HEK293 (cell line): ENCODE results near the gene ANK2.

Experiments
- CTCF ChIA-PET: fragments of 350-600 bp; formaldehyde crosslinking; extraction: SDS; loops from one replicate; lab custom pipeline; 2021; ENCODE audit warnings: antibody characterized with exemption; lab: Yijun Ruan, JAX
- POLR2A ChIA-PET: fragments of 300-600 bp; formaldehyde crosslinking; extraction: SDS; loops from one replicate; lab custom pipeline; 2020; ENCODE audit warnings: antibody characterized with exemption, inconsistent platforms; lab: Yijun Ruan, JAX
- H3K27ac ChIP-seq: fragments of 200-500 bp; sonication (Bioruptor generic); 2 replicates; pipeline ENCODE4 v1.5.1; 2014; ENCODE audit warnings: low read depth, low read length, control low read depth, inconsistent platforms; ENCODE audit errors: extremely low read depth
- H3K36me3 ChIP-seq, 2 experiments: fragments of 200-500 bp in 1 of 2; sonication (Bioruptor generic) in 1 of 2; 1 replicate in 1 of 2; 2 replicates in 1 of 2; pipeline ENCODE4 v1.5.1; 2014 to 2017; ENCODE audit warnings: inconsistent platforms in 2 of 2, low read length in 2 of 2; ENCODE audit not compliant: control insufficient read depth in 2 of 2, insufficient read depth in 1 of 2
- H3K4me1 ChIP-seq: fragments of 200-500 bp; sonication (Bioruptor generic); 2 replicates; pipeline ENCODE4 v1.5.1; 2014; ENCODE audit warnings: mild to moderate bottlenecking, low read length, inconsistent platforms; ENCODE audit not compliant: control insufficient read depth, insufficient read depth
- H3K4me3 ChIP-seq: 2 replicates; pipeline ENCODE4 v1.5.1; 2011; ENCODE audit warnings: low read depth, mild to moderate bottlenecking, control low read depth, low read length, moderate library complexity
- H3K9me3 ChIP-seq: fragments of 200-500 bp; sonication (Bioruptor generic); 2 replicates; pipeline ENCODE4 v1.5.1; 2014; ENCODE audit warnings: low read depth, low read length, inconsistent platforms; ENCODE audit not compliant: control insufficient read depth, insufficient read depth
- AEBP2 ChIP-seq: fragments of 450-650 bp; formaldehyde crosslinking; IDR thresholded peaks from 2 replicates; pipeline ENCODE4 v1.5.1; 2016; ENCODE audit warnings: missing biosample characterization, missing genetic modification characterization, borderline replicate concordance
- ATF2 ChIP-seq: fragments of 450-650 bp; formaldehyde crosslinking; IDR thresholded peaks from 2 replicates; pipeline ENCODE4 v1.5.1; 2016; ENCODE audit warnings: missing biosample characterization, missing genetic modification characterization, low read depth
- HOXD13 ChIP-seq: sonication (generic); formaldehyde crosslinking; IDR thresholded peaks from 2 replicates; pipeline ENCODE4 v1.8.0; 2022; ENCODE audit warnings: missing genetic modification reagents, borderline replicate concordance
- KLF16 ChIP-seq: fragments of 450-650 bp; formaldehyde crosslinking; IDR thresholded peaks from 2 replicates; pipeline ENCODE4 v1.5.1; 2017; ENCODE audit warnings: missing biosample characterization, missing genetic modification characterization
- SALL2 ChIP-seq: fragments of 450-650 bp; formaldehyde crosslinking; IDR thresholded peaks from 2 replicates; pipeline ENCODE4 v1.5.0; 2017; ENCODE audit warnings: missing biosample characterization, mild to moderate bottlenecking, missing genetic modification characterization, borderline replicate concordance
- ZBTB10 ChIP-seq: fragments of 450-650 bp; formaldehyde crosslinking; IDR thresholded peaks from 2 replicates; pipeline ENCODE4 v1.5.1; 2016; ENCODE audit warnings: missing biosample characterization, missing genetic modification characterization
- ZFP69B ChIP-seq: fragments of 450-650 bp; formaldehyde crosslinking; IDR thresholded peaks from 2 replicates; pipeline ENCODE4 v1.5.1; 2016; ENCODE audit warnings: missing biosample characterization, missing genetic modification characterization
- ZNF10 ChIP-seq: fragments of 450-650 bp; formaldehyde crosslinking; IDR thresholded peaks from 2 replicates; pipeline ENCODE4 v1.5.1; 2017; ENCODE audit warnings: missing biosample characterization, missing genetic modification characterization
- ZNF112 ChIP-seq: fragments of 450-650 bp; formaldehyde crosslinking; IDR thresholded peaks from 2 replicates; pipeline ENCODE4 v1.5.0; 2017; ENCODE audit warnings: missing biosample characterization, missing genetic modification characterization
- ZNF148 ChIP-seq: fragments of 450-650 bp; formaldehyde crosslinking; IDR thresholded peaks from 2 replicates; pipeline ENCODE4 v1.5.0; 2017; ENCODE audit warnings: missing biosample characterization, missing genetic modification characterization, borderline replicate concordance
- ZNF16 ChIP-seq: fragments of 450-650 bp; formaldehyde crosslinking; IDR thresholded peaks from 2 replicates; pipeline ENCODE4 v1.5.1; 2016; ENCODE audit warnings: low read depth, missing biosample characterization, missing genetic modification characterization
- ZNF221 ChIP-seq: fragments of 450-650 bp; formaldehyde crosslinking; IDR thresholded peaks from 2 replicates; pipeline ENCODE4 v1.5.1; 2017; ENCODE audit warnings: missing biosample characterization, missing genetic modification characterization, borderline replicate concordance
- ZNF223 ChIP-seq: fragments of 450-650 bp; formaldehyde crosslinking; IDR thresholded peaks from 2 replicates; pipeline ENCODE4 v1.5.1; 2016; ENCODE audit warnings: missing biosample characterization, missing genetic modification characterization
- ZNF324 ChIP-seq: fragments of 450-650 bp; formaldehyde crosslinking; IDR thresholded peaks from 2 replicates; pipeline ENCODE4 v1.5.1; 2016; ENCODE audit warnings: missing biosample characterization, missing genetic modification characterization
- ZNF335 ChIP-seq: fragments of 450-650 bp; formaldehyde crosslinking; conservative IDR thresholded peaks from 2 replicates; pipeline ENCODE4 v1.5.1; 2016; ENCODE audit warnings: missing biosample characterization, missing genetic modification characterization
- ZNF37A ChIP-seq: fragments of 450-650 bp; IDR thresholded peaks from 2 replicates; pipeline ENCODE4 v1.5.1; 2018; ENCODE audit warnings: missing biosample characterization, missing genetic modification characterization
- ZNF48 ChIP-seq: fragments of 450-650 bp; formaldehyde crosslinking; IDR thresholded peaks from 2 replicates; pipeline ENCODE4 v1.5.1; 2016; ENCODE audit warnings: missing biosample characterization, missing genetic modification characterization
- ZNF548 ChIP-seq: fragments of 450-650 bp; formaldehyde crosslinking; IDR thresholded peaks from 2 replicates; pipeline ENCODE4 v1.5.1; 2016; ENCODE audit warnings: missing biosample characterization, missing genetic modification characterization
- ZNF654 ChIP-seq: fragments of 450-650 bp; formaldehyde crosslinking; IDR thresholded peaks from 2 replicates; pipeline ENCODE4 v1.5.1; 2016; ENCODE audit warnings: low read depth, missing biosample characterization, missing genetic modification characterization
- ZNF658 ChIP-seq: fragments of 450-650 bp; formaldehyde crosslinking; IDR thresholded peaks from 2 replicates; pipeline ENCODE4; 2016; ENCODE audit warnings: missing biosample characterization, missing genetic modification characterization
- ZNF677 ChIP-seq: fragments of 450-650 bp; IDR thresholded peaks from 2 replicates; pipeline ENCODE4 v1.5.0; 2018; ENCODE audit warnings: missing biosample characterization, mild to moderate bottlenecking, missing genetic modification characterization, moderate library complexity
- ZNF837 ChIP-seq: fragments of 450-650 bp; formaldehyde crosslinking; IDR thresholded peaks from 2 replicates; pipeline ENCODE4 v1.5.1; 2016; ENCODE audit warnings: missing biosample characterization, missing genetic modification characterization

ANK2 gene

GRCh38 chr4:113273721-113274220 lies 224.3 kb downstream of the ANK2 start:
- no peaks in the 10 kb centered on the region for H3K9me3 ChIP-seq
- H3K36me3 ChIP-seq: peaks cover 0 to 2% of the 10 kb centered on the region in 2 experiments; a peak in 1 of 3 replicates
- no peak overlapping the region for H3K27ac ChIP-seq
- ChIA-PET CTCF (interaction anchor here (0.7 kb wide), 1 partner anchor 164 kb away, joined by 3 read pairs; no protein-coding TSS in a partner anchor), POLR2A (no interaction called here)
- H3K4me1 ChIP-seq: no peaks in the 10 kb centered on the region
- TF ChIP-seq ATF2 (tag by site-specific recombination) (no peak), ZNF16 (tag by site-specific recombination) (no peak)
- no peak overlapping the region for H3K4me3 ChIP-seq

GRCh38 chr4:113276464-113277170 lies 227.2 kb downstream of the ANK2 start:
- no peak overlapping the region for H3K4me3 ChIP-seq
- H3K27ac ChIP-seq: no peak overlapping the region
- CTCF ChIA-PET: interaction anchor here (0.6 to 2.3 kb wide), 7 partner anchors 9 to 1101 kb away, joined by 3 to 8 read pairs (median 3); no protein-coding TSS in a partner anchor
- no peak for TF ChIP-seq AEBP2 (tag by site-specific recombination)
- TF ChIP-seq ZNF112: no peak
- TF ChIP-seq ZNF37A (tag by site-specific recombination): no peak
- no peak for TF ChIP-seq ZNF221 (tag by site-specific recombination)
- no peak for TF ChIP-seq ZNF548 (tag by site-specific recombination)
- TF ChIP-seq ZNF48 (tag by site-specific recombination): no peak
- no peak for TF ChIP-seq ZNF324
- TF ChIP-seq ZNF658 (tag by site-specific recombination): no peak
- TF ChIP-seq ZNF654 (tag by site-specific recombination): no peak
- no peak for TF ChIP-seq ZBTB10 (tag by site-specific recombination)
- TF ChIP-seq ZFP69B: no peak
- TF ChIP-seq, all 188 proteins: peak for 0
- Histone ChIP-seq H3K9me3 (no peaks in the 10 kb centered on the region), H3K36me3 (peaks cover 0 to 2% of the 10 kb centered on the region in 2 experiments; a peak in 1 of 3 replicates), H3K4me1 (no peaks in the 10 kb centered on the region)
- POLR2A ChIA-PET: no interaction called here

GRCh38 chr4:113278324-113278934 lies 229.0 kb downstream of the ANK2 start:
- ChIA-PET CTCF (interaction anchor here (0.5 to 2.3 kb wide), 15 partner anchors 8 to 1718 kb away, joined by 3 to 8 read pairs (median 3); no protein-coding TSS in a partner anchor), POLR2A (no interaction called here)
- TF ChIP-seq ZNF223 (tag by site-specific recombination) (no peak), ZNF335 (tag by site-specific recombination) (peak; percentile 31; the same call in 1 of the 2 replicates), KLF16 (tag by site-specific recombination) (no peak), ZNF10 (tag by site-specific recombination) (no peak), ZNF677 (tag by site-specific recombination) (no peak), SALL2 (tag by site-specific recombination) (no peak), ZNF837 (tag by site-specific recombination) (no peak), ZNF148 (tag by site-specific recombination) (no peak), HOXD13 (no peak)

More at GRCh38 chr4:113278324-113278934, 229.0 kb downstream of the ANK2 start:
- H3K4me3 ChIP-seq: no peak overlapping the region
- no peaks in the 10 kb centered on the region for H3K9me3 ChIP-seq
- peaks cover 0 to 2% of the 10 kb centered on the region in 2 experiments; a peak in 1 of 3 replicates for H3K36me3 ChIP-seq
- H3K4me1 ChIP-seq: no peaks in the 10 kb centered on the region
- no peak overlapping the region for H3K27ac ChIP-seq
